Astrocyte of the cerebellum (primary cell): Measurements from ENCODE around the gene SLC7A8.

ENCODE experiments used
- DNase-seq: peaks from one replicate; pipeline ENCODE4 v3.0.0-alpha.2; 2011; ENCODE audit warnings: low read depth
- H3K4me3 ChIP-seq: 2 replicates; pipeline ENCODE4 v1.5.1; 2011; ENCODE audit warnings: mild to moderate bottlenecking, low read depth, low read length, moderate library complexity
- CTCF ChIP-seq: IDR thresholded peaks from 2 replicates; pipeline ENCODE4 v1.5.1; 2012; ENCODE audit warnings: low read length, low read depth, moderate library complexity, mild to moderate bottlenecking; ENCODE audit errors: missing control alignments
- in situ Hi-C: cut with HindIII; loops from 2 replicates; pipeline ENCODE4 v1.10.0; 2017; ENCODE audit warnings: low sequenced_read_pairs

The SLC7A8 gene

DNA sequence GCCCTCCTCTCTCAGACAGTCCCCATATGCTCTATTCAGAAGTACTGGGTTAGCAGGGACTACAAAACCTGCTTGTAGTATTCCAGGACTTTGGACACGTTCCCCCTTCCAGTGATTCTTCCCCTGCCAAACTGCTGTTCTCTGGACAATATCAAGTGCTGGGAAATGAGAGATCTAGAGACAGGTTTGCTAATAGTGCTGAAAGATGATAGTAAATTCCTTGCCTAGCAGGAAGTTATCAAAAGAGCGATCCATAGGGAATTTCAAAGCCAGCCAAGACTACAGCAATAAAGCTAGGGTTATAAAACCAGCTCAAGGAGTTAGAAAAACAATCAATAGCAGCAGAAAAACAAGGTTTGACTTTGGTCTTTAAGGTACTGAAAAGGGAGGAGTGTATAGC, 15.2 kb downstream of the SLC7A8 start:
- in situ Hi-C loops = no loop called here
- DNase-seq = no peak
- no peak overlapping the region for H3K4me3 ChIP-seq
- TF ChIP-seq CTCF = no peak

DNA sequence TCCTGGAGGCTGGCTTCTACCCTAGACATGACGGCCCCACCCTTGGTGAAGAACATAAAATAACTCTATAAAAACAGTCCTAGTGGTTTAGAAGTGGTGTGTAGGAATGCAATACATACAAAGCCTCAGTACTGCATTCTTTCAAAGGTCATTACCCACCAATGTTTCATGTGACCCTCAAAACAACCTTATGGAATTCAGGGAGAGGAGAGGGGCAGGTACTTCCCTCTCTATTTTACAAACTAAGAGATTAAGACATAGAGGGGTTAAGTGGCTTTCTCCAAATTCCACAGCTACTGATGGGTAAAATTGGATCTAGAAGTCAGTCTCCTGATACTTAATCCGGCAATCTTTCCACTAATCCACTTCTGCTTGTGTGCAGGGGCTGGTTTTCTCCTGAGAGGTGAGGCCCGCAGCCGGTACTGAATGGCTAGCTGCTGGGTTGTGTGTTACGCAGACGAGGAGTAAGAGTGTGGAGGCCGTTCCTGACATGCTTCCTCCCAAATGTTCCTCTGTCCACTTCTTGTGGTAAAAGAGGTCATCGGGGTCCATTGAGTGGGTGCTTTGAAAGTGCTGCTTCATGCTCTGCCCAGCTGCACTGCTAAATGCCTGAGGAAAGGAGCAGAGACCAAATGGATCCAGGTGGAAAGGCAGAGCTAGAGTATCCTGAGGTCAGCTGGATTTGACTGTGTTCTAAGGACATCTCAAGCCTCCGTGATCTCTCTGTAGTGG, 16.2 kb downstream of the SLC7A8 start:
- in situ Hi-C loops = no loop called here
- no peak for TF ChIP-seq CTCF
- no peak overlapping the region for H3K4me3 ChIP-seq
- peak; percentile 24 for DNase-seq

- H3K4me3 ChIP-seq = no peak overlapping the region
- in situ Hi-C loops = no loop called here
- no peak for TF ChIP-seq CTCF
- DNase-seq = no peak
These were observed 18.5 kb downstream of the SLC7A8 start for GRCh38 chr14:23164949-23165348.

GRCh38 chr14:23164250-23164649, 19.2 kb downstream of the SLC7A8 start:
- TF ChIP-seq CTCF = no peak
- no peak for DNase-seq
- H3K4me3 ChIP-seq = no peak overlapping the region
- in situ Hi-C loops = no loop called here

GRCh38 chr14:23163830-23164229, 19.6 kb downstream of the SLC7A8 start:
- no peak overlapping the region for H3K4me3 ChIP-seq
- in situ Hi-C loops = no loop called here
- no peak for TF ChIP-seq CTCF
- no peak for DNase-seq

DNA sequence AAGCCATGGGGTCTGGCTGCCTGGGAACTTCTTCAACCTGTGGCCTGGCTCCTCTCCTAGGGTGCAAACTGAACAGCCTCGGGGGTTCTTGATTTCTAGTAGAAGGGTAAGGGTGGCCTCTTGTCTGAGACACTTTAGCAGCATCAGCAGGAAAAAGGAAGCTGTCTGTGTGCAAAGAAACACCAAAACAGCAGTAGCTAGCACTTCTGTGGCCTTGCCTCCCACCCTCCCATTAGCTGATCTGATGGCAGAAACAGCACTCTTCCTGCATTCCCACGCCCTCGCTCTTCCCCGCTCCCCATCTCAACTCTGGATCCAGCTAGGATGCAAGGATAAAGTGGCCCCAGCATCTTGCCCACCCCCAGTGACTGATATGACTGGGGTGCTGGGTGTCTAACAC, 20.7 kb downstream of the SLC7A8 start:
- DNase-seq = no peak
- in situ Hi-C loops = no loop called here
- no peak for TF ChIP-seq CTCF
- no peak overlapping the region for H3K4me3 ChIP-seq
